ENCODE data around the gene IMPDH1. TPM values are rescaled to one million over a fixed set of nuclear protein-coding genes. Genes with fewer than 3 reads are reported as not detected.

IMPDH1 gene
- total and polyA plus RNA-seq, 2 donors (not counting 3 experiments of a cell fraction or from before 2014, with no cell fraction given) = 78.8 to 97.9 TPM

DNA sequence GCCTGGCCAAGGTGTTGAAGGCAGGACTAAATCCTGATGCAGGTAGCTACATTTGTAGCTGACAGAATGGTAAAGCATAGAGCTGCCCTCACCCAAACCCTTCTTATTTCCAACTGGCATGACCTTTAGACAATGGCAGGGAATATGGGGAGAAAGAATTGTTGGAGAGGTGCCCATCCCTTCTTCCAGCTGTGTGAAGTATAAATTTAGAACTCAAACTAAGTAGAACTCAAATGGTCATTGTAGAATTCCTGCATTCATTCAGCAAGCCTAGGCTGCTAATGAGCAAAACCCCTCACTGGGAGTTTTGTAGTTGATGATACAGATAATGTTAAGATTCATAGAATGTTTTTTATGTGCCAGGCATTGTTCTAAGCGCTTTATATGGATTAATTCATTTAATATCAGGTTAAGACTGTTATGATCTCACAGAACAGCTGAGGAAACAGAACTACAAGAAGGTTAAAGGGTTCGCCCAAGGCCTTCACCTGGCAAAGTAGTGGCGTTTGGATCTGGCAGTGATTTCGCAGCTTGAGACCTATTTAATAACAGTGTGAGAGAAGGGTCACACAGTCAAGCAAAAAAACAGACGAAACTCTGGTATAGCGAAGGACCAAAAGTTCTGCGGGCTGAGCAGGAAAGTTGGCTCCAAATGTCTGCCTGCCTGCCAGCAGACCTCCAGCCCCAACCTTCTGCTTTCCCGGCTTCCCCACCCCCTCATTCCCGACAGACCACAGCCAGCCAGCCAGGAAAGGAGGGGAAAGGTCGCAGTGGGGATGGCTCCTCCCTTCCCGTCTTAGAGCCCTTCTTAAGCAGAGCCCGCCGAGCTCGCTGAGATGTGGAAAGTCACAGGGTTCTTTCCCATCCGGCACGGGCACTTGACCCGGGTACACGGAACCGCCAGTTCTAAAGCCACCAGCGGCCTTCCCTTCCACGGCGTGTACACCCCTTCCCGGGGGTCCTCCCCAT is 44.3 kb upstream of the IMPDH1 start:
- Histone ChIP-seq H3K4me1 (ENCODE audit: control insufficient read depth, extremely low read depth, insufficient read depth, low read length) (peaks cover 29% of the 10 kb centered on the region), H3K9me1 (replicated peaks; ENCODE audit: control insufficient read depth, extremely low read depth, insufficient read depth, low read length) (no peaks in the 10 kb centered on the region), H3K79me2 (ENCODE audit: control insufficient read depth, insufficient read depth, low read length) (peaks cover 20% of the 10 kb centered on the region), H3K4me3 (replicated peaks in 1 of 3; ENCODE audit: insufficient read depth in 1 of 3, low read depth in 1 of 3, low read length in 3 of 3) (peak overlapping the region in 1 of 3 experiments; percentile 10), H4K20me1 (replicated peaks; ENCODE audit: control insufficient read depth, extremely low read depth, insufficient read depth, low read length) (no peaks in the 10 kb centered on the region), H3K27me3 (ENCODE audit: control insufficient read depth in 2 of 2, insufficient read depth in 2 of 2, low read length in 2 of 2) (peaks cover 2 to 12% of the 10 kb centered on the region in 2 experiments), H3K36me3 (ENCODE audit: control insufficient read depth in 2 of 2, extremely low read depth in 1 of 2, insufficient read depth in 2 of 2, low read length in 2 of 2) (no peaks in the 10 kb centered on the region), H3K9ac (replicated peaks; ENCODE audit: extremely low read depth, insufficient read depth, low read length) (no peak overlapping the region), H3K4me2 (ENCODE audit: insufficient read depth, low read length) (peak overlapping the region; percentile 79), H2AFZ (ENCODE audit: low read depth, low read length) (peak overlapping the region; percentile 89), H3K9me3 (replicated peaks; ENCODE audit: control insufficient read depth, insufficient read depth, low read length) (no peaks in the 10 kb centered on the region), H3K27ac (ENCODE audit: insufficient read depth, low read depth, low read length) (peak overlapping the region; percentile 29)
- peak; percentile 90 for DNase-seq (ENCODE audit: low read depth, low spot score)
- intact Hi-C loops (cut with micrococcal nuclease) (no loop called here), dilution Hi-C loops (cut with MboI; ENCODE audit: extremely low pct_ligation_motif_present, low sequenced_read_pairs) (no loop called here)
- ChIA-PET POLR2A (interaction anchor here (0.6 kb wide), 1 partner anchor 114 kb away, joined by 4 read pairs; no protein-coding TSS in a partner anchor), CTCF (interaction anchor here (0.9 to 7.4 kb wide), 5 partner anchors 13 to 66 kb away, joined by 3 to 123 read pairs (median 5); no protein-coding TSS in a partner anchor)
- FAIRE-seq = peak; percentile 86
- no TSS peak for BruUV-seq (replicated peaks)
- TF ChIP-seq GATA2 (IDR thresholded peaks at IDR 0.05; ENCODE audit: insufficient read depth, insufficient read length, low read depth, low read length) (no peak), FOS (IDR thresholded peaks at IDR 0.05; ENCODE audit: borderline replicate concordance, insufficient read depth, low read length) (no peak), EZH2 (IDR thresholded peaks at IDR 0.05; ENCODE audit: borderline replicate concordance, low read depth, low read length, severe bottlenecking) (no peak), POLR2AphosphoS5 (IDR thresholded peaks at IDR 0.05; ENCODE audit: insufficient read depth, low read depth, low read length) (peak; percentile 23), JUN (IDR thresholded peaks at IDR 0.05; ENCODE audit: borderline replicate concordance, insufficient read depth, insufficient read length, low read depth) (no peak)
- TF ChIP-seq, protein P1, sequence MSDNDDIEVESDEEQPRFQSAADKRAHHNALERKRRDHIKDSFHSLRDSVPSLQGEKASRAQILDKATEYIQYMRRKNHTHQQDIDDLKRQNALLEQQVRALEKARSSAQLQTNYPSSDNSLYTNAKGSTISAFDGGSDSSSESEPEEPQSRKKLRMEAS (IDR thresholded peaks at IDR 0.05; ENCODE audit: insufficient read depth, insufficient read length) = no peak
